Uterus (tissue), 2 donors: Measurements from ENCODE around the gene NBPF20.
"Not testable (repeated sequence)": the region's sequence is repeated elsewhere in the genome, so short reads cannot be mapped to it uniquely, and the experiment has no call there.

ENCODE experiments used
- CTCF ChIP-seq, 4 experiments: fragments of 200-600 bp in 2 of 4; fragments of 450-650 bp in 2 of 4; sonication (generic) in 2 of 4; IDR thresholded peaks; one replicate each; pipeline ENCODE4 v1.5.1; 2016 to 2019; ENCODE audit warnings: antibody characterized with exemption in 4 of 4, mild to moderate bottlenecking in 2 of 4, moderate library complexity in 1 of 4
- POLR2A ChIP-seq, 2 donors: fragments of 450-650 bp; IDR thresholded peaks; one replicate each; pipeline ENCODE4 v1.6.1; 2016; ENCODE audit warnings: antibody characterized with exemption in 2 of 2, mild to moderate bottlenecking in 1 of 2, moderate library complexity in 1 of 2

GRCh38 chr1:145431363-145432256 lies 6.2 kb upstream of the NBPF20 start:
- not testable (repeated sequence) for TF ChIP-seq CTCF, POLR2A (IDR thresholded peaks at IDR 0.05)
